GM18858 (cell line): ENCODE measurements around the gene CYB561.

Source experiments
- ATAC-seq: cut with Tn5 transposase; IDR thresholded peaks from one replicate; pipeline ENCODE4 v1.9.1; 2021; ENCODE audit not compliant: unreplicated experiment

CYB561 gene

GRCh38 chr17:63445954-63446752, at the start of gene CYB561:
Gene CYB561 (minus strand): TSS chr17:63446306. CDS start chr17:63437547, 8,759 bp downstream.
- ATAC-seq, result peak; percentile 46

- ATAC-seq, result no peak
Measured at GRCh38 chr17:63495491-63495890, 49.4 kb upstream of the CYB561 start.

GRCh38 chr17:63494300-63494928, 48.3 kb upstream of the CYB561 start:
- no peak for ATAC-seq

- ATAC-seq, result no peak
Measured at GRCh38 chr17:63493411-63493810, 47.3 kb upstream of the CYB561 start.

GRCh38 chr17:63492940-63493339, 46.8 kb upstream of the CYB561 start:
- ATAC-seq, result no peak

GRCh38 chr17:63491977-63492618, 46.0 kb upstream of the CYB561 start:
- no peak for ATAC-seq

- ATAC-seq, result no peak
Measured at GRCh38 chr17:63491413-63491812, 45.3 kb upstream of the CYB561 start.

- no peak for ATAC-seq
Measured at GRCh38 chr17:63490858-63491400, 44.8 kb upstream of the CYB561 start.

GRCh38 chr17:63490329-63490728, 44.2 kb upstream of the CYB561 start:
- no peak for ATAC-seq

- ATAC-seq, result no peak
Measured at GRCh38 chr17:63489291-63489690, 43.2 kb upstream of the CYB561 start.

- no peak for ATAC-seq
Measured at GRCh38 chr17:63488851-63489250, 42.7 kb upstream of the CYB561 start.

- no peak for ATAC-seq
Measured at GRCh38 chr17:63487014-63487339, 40.9 kb upstream of the CYB561 start.

- ATAC-seq, result no peak
Measured at GRCh38 chr17:63486317-63487013, 40.4 kb upstream of the CYB561 start.

- ATAC-seq, result no peak
Measured at GRCh38 chr17:63483655-63484575, 37.8 kb upstream of the CYB561 start.

GRCh38 chr17:63483038-63483437, 36.9 kb upstream of the CYB561 start:
- ATAC-seq, result no peak

- ATAC-seq, result no peak
Measured at GRCh38 chr17:63482509-63482908, 36.4 kb upstream of the CYB561 start.

- no peak for ATAC-seq
Measured at GRCh38 chr17:63481488-63481870, 35.4 kb upstream of the CYB561 start.

- ATAC-seq, result no peak
Measured at GRCh38 chr17:63480826-63481487, 34.9 kb upstream of the CYB561 start.

- ATAC-seq, result no peak
Measured at GRCh38 chr17:63480192-63480784, 34.2 kb upstream of the CYB561 start.
